NB4 (cell line): Measurements from ENCODE around the gene SYNE3.

Experiments used
- CTCF ChIP-seq: IDR thresholded peaks from one replicate; pipeline ENCODE4 v1.5.1; 2012; ENCODE audit warnings: low read depth, low read length
- MYC ChIP-seq: IDR thresholded peaks from 2 replicates; pipeline ENCODE4 v1.6.1; 2011; ENCODE audit warnings: low read depth, low read length
- POLR2A ChIP-seq: IDR thresholded peaks from 2 replicates; pipeline ENCODE4 v1.6.1; 2011; ENCODE audit warnings: mild to moderate bottlenecking; ENCODE audit not compliant: insufficient read length; ENCODE audit errors: extremely low read depth
- TF ChIP-seq, protein P1 (sequence below): IDR thresholded peaks from 2 replicates; pipeline ENCODE4 v1.6.1; 2011; ENCODE audit warnings: low read depth, low read length

GRCh38 chr14:95522116-95522515, 5.7 kb upstream of the SYNE3 start:
- no peak for TF ChIP-seq CTCF
- TF ChIP-seq POLR2A: no peak
- TF ChIP-seq, protein P1, sequence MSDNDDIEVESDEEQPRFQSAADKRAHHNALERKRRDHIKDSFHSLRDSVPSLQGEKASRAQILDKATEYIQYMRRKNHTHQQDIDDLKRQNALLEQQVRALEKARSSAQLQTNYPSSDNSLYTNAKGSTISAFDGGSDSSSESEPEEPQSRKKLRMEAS: no peak
- no peak for TF ChIP-seq MYC
